ENCODE measurements around the gene ARIH1.

The ARIH1 gene

GRCh38 chr15:72540606-72541237 lies 66.6 kb downstream of the ARIH1 start:
- DNase-seq (ENCODE audit: low spot score), result no peak

GRCh38 chr15:72541674-72542073 lies 67.5 kb downstream of the ARIH1 start:
- no peak for DNase-seq (ENCODE audit: low spot score)

- no peak for DNase-seq (ENCODE audit: low spot score)
Measured at GRCh38 chr15:72545156-72545555, 71.0 kb downstream of the ARIH1 start.

DNA sequence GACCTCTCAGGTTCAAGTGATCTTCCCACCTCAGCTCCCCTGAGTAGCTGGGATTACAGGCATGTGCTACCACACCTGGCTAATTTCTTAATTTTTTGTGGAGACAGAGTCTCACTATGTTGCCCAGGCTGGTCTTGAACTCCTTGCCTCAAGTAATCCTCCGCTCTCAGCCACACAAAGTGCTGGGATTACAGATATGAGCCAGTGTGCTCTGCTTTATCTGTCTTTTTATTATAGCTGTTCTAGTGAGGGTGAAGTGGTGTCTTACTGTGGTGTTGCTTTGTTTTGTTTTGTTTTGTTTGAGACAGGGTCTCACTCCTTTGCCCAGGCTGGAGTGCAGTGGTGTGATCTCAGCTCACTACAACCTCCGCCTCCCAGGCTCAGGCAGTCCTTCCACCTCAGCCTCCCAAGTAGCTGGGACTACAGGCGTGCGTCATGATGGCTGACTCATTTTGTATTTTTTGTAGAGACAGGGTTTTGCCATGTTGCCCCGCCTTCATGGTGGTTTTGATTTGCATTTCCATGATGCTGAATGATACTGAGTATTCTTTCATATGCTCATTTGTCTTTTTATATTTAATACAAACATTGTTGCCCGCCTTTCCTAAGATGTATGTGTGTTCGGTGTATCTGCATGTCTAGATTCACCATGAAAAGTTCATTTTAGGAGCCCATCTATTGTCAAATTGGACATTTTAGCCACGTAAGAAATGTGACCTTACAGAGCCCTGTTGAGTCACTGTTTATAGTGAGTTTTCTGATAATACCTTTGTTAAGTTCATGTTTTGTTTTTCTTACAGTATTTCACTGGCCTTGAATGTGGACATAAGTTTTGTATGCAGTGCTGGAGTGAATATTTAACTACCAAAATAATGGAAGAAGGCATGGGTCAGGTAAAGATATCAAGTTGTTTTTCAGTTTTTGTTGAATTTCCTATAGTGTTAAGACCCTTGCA lies 80.6 kb downstream of the ARIH1 start:
- DNase-seq (ENCODE audit: low spot score), result peak; percentile 6

- no peak for DNase-seq (ENCODE audit: low spot score)
Measured at GRCh38 chr15:72559781-72560180, 85.7 kb downstream of the ARIH1 start.

DNA sequence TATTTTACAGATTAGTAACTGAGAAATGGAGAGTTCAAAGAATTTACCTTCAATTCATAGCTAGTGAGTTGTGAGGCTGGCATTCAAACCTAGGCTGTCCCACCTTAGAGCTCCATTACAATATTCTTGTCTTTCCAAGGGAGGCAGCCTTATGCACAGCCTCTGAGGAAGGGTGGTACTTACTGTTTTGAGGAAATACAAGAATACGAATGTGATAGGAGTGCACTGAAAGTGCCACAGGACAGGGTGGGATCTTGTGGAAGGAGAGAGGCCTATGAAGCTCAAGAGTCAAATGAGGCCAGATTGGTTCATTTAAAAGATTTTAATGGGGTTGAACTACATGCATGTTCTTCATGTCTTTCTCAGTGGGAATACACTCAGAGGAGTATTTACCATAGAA lies 86.3 kb downstream of the ARIH1 start:
- no peak for DNase-seq (ENCODE audit: low spot score)

GRCh38 chr15:72562386-72562785 lies 88.3 kb downstream of the ARIH1 start:
- DNase-seq (ENCODE audit: low spot score), result no peak

DNA sequence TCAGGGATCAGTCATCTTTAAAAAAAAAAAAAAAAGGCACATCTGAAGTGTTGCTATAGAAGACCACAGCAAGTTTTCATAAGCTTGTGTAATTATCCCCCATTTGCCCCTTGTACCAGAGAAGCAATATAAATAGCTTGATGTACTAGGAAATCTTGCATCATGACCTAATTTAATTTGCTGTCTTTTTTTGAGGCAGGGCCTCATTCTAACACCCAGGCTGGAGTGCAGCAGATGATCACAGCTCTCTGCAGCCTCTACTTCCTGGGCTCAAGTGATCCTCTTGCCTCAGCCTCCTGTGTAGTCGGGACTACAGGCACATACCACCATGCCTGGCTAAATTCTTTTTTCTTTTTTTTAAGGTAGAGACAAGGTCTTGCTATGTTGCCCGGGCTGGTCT lies 88.7 kb downstream of the ARIH1 start:
- DNase-seq (ENCODE audit: low spot score), result no peak

DNA sequence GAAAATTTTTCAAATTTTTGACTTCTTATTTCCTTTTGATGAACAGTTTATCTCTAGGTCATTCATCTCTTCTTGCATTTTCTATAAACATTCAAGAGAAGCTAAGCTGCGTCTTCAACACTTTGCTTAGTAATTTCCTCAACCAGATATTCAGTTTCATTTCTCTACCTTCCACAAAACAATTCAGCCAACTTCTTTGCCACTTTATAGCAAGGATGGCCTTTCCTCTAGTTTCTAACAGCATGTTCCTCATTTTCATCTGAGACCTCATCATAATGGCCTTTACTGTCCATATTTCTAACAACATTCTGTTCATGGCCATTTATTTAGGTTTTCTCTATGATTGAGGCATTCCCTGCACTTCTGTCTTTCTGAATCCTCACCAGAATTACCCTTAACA lies 90.0 kb downstream of the ARIH1 start:
- DNase-seq (ENCODE audit: low spot score), result no peak

DNA sequence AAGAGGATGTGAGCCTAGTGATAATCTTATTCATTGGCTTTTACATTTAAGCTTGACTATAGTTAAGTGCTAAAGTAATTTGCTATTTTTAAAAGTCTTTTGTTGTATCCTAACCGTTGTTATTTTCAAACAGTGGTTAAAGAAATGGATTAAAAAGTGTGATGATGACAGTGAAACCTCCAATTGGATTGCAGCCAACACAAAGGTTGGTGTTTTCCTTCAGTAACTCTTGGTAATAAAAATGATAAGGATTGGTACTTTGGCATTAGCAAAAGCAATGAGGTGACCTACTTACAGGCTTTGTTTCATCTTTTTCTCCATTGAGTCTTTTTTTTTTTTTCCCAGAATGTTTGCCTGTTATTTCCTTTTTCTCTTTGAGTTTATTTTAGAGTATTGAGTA lies 92.8 kb downstream of the ARIH1 start:
- DNase-seq (ENCODE audit: low spot score), result no peak

- DNase-seq (ENCODE audit: low spot score), result no peak
Measured at GRCh38 chr15:72570059-72570458, 95.9 kb downstream of the ARIH1 start.

DNA sequence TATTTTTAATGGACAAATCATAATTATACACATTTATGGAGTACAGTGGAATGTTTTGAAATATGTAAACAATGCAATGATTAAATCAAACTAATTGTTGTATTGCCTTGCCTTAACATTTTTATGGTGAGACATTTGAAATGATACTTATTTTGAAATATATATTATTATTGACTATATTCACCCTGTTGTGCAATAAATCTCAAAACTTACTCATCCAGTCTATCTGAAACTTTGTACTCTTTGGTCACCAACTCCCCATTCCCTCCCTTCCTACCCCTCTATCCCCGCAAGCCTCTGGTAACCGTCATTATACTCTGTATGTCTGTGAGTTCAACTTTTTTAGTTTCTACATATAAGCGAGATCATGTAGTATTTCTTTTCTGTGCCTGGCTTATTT lies 105.7 kb downstream of the ARIH1 start:
- no peak for DNase-seq (ENCODE audit: low spot score)

- DNase-seq (ENCODE audit: low spot score), result no peak
Measured at GRCh38 chr15:72584006-72584405, 109.9 kb downstream of the ARIH1 start.

DNA sequence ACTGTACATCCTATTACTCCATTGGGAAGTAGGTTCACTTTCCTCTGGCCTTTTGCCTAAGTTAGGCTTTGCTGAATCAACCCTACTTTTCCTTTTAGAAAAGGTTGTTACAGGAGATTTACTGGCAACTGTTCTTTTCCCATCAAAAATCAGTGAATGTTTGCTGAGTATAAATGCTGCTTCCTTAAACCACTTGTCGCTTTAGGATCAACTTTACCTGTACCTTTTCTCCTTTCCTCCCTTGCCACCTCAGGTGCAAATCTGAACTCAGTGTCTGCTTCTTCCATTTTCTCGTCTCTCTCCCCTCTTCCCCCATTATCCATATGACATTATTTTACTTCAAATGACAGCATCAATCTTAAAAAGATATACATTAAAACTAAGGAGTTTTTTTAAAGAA lies 110.9 kb downstream of the ARIH1 start:
- DNase-seq (ENCODE audit: low spot score), result no peak

- no peak for DNase-seq (ENCODE audit: low spot score)
Measured at GRCh38 chr15:72585476-72586058, 111.4 kb downstream of the ARIH1 start.

- DNase-seq (ENCODE audit: low spot score), result no peak
Measured at GRCh38 chr15:72588096-72588495, 114.0 kb downstream of the ARIH1 start.

DNA sequence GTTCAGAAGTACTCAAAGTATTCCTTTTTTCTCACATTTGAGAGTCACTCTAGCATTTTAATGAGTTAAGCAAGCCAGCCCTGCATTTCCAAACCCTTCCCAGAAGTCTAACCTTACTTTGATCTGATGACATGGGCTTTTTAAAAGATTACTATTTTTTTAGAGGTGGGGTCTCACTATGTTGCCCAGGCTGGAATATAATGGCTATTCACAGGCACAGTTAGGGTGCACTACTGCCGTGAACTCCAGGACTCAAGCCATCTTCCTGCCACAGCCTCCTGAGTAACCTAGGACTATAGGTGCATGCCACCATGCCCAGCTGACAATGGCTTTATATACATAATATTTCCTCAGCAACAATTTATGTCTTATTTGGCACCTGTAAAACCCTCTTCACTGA lies 116.3 kb downstream of the ARIH1 start:
- DNase-seq (ENCODE audit: low spot score), result no peak

GRCh38 chr15:72591361-72591760 lies 117.2 kb downstream of the ARIH1 start:
- peak; percentile 57 for DNase-seq (ENCODE audit: low spot score)

GRCh38 chr15:72592097-72592496 lies 118.0 kb downstream of the ARIH1 start:
- DNase-seq (ENCODE audit: low spot score), result no peak

DNA sequence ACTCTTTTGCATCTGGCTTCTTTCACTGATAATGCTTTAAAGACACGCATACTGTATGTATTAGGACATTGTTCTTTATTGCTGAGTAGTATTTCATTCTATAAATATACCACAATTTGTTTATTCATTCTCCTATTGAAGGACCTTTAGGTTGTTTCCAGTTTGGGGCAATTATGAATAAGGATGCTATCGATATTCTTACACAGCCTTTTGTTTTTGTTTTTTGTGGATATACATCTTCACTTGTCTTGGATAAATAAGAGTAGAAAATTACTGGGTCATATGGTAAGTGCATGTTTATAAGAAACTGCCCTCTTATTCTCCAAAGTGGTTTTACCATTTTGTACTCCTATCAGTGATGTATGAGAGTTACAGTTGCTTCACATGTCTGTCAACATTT lies 118.5 kb downstream of the ARIH1 start:
- DNase-seq (ENCODE audit: low spot score), result no peak

DNA sequence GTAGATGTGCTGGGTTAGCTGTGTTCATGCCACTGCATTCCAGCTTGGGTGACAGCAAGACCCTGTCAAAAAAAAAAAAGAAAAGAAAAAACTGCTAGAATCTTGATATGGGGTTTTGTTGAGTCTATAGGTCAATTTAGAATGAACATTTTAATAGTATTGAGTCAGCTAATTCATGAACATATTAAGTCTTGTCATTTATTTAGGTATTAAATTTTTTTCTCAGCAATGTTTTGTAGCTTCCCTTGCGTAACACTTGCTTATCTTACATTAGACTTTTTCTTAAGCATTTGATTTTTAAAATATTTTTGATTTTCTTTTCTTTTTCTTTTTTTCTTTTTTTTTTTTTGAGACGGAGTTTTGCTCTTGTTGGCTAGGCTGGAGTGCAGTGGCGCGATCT lies 119.7 kb downstream of the ARIH1 start:
- DNase-seq (ENCODE audit: low spot score), result no peak

- DNase-seq (ENCODE audit: low spot score), result peak; percentile 56
Measured at GRCh38 chr15:72599855-72600464, 125.8 kb downstream of the ARIH1 start.

GRCh38 chr15:72604794-72605193 lies 130.7 kb downstream of the ARIH1 start:
- DNase-seq (ENCODE audit: low spot score), result no peak
